ENCODE data around the gene FILIP1.

DNA sequence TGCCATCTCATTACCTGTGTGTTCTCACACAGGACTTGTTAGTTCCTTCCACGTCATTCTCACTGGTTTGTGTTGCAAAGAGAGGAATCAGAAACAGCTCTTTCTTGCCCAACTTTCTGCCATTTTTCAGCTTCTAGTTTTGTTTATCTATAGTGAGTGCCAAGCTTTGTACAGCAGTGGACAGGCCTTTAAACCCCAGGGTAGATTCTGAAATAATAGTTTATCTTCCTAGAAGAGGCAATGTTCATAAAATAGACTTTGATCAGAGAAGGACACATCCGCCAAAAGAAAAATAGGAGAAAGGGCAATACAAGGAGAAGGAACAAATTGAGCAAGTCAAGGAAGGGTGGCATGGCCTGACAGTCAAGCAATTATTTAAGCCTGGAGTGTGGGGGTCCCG lies 191.3 kb downstream of the FILIP1 start:
- TF ChIP-seq CTCF (IDR thresholded peaks at IDR 0.05; ENCODE audit: low read depth, low read length) (no peak), EZH2phosphoT487 (IDR thresholded peaks at IDR 0.05; ENCODE audit: low read depth) (no peak)

Data from OCI-LY3 (cell line).